GM18867 (cell line): Measurements from ENCODE around the gene DND1.
A peak's percentile ranks its signal among the peaks of the same experiment; 100 is the strongest.
"Not testable (repeated sequence)": the region's sequence is repeated elsewhere in the genome, so short reads cannot be mapped to it uniquely, and the experiment has no call there.

Experiments used
- ATAC-seq: cut with Tn5 transposase; IDR thresholded peaks from one replicate; pipeline ENCODE4 v1.9.1; 2021; ENCODE audit warnings: mild to moderate bottlenecking, moderate library complexity; ENCODE audit not compliant: unreplicated experiment

The DND1 gene

GRCh38 chr5:140631831-140632365 is 41.5 kb downstream of the DND1 start:
- peak; percentile 31 for ATAC-seq

- ATAC-seq, result no peak
Observed at GRCh38 chr5:140631036-140631417, 42.3 kb downstream of the DND1 start.

DNA sequence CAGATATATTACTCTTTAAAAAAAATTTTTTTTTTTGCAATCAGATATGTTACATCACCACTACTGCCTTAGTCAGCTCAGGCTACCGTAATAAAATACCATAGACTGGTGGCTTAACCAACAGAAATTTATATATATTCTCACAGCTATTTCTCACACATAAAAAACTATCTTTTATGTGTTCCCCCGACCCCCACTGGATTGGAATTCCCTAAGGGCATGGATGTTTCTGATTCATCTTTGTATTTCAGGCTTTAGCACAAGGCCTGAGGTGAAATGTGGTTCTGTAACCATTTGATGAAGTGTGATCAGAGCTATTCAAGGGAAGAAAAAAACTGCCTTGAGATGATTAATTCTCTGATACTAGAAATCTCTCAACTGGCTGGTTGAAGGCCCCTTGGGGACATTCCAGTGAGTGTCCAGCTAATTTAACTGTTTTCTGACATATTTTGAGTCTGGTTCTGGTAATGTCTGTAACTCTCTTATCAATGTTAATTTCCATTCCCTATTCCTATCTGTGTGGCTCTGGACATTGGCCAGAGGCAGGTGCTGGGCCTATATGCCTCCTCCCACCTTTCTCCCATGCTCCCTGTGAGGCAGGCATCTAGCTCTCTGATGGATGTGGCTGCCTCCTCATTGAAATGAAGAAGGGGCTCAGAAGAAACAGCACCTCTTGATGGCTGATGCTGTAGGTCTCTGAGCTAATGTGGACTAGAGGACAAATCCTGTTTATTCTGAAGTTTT is 42.9 kb downstream of the DND1 start:
- ATAC-seq, result no peak

DNA sequence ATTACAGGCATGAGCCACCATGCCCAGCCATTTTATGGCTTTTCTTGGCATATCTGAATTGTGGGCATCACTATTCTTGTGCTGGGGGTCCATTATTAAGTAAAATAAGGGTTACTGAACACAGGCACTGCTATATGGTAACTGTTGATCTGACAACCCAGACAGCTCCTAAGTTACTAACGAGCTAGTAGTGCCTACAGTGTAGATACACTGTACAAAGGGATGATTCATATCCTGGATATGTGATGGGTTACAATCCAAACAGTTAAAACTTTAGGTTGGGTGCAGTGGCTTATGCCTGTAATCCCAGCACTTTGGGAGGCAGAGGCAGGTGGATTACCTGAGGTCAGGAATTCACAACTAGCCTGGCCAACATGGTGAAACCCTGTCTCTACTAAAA is 44.7 kb downstream of the DND1 start:
- no peak for ATAC-seq

DNA sequence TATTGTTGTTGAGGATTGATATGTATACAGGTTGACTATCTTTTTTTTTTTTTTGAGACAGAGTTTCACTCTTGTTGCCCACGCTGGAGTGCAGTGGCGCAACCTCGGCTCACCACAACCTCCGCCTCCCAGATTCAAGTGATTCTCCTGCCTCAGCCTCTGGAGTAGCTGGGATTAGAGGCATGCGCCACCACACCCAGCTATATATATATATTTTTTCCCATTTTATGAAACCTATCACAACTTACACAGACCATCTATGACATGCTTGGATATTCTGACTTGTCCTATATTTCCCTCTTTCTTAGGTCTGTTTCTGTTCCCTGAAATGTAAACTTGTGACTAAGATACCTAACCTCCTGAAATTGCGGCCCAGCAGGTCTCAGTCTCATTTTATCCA is 45.4 kb downstream of the DND1 start:
- no peak for ATAC-seq

- not testable (repeated sequence) for ATAC-seq
Observed at GRCh38 chr5:140624886-140625285, 48.5 kb downstream of the DND1 start.

DNA sequence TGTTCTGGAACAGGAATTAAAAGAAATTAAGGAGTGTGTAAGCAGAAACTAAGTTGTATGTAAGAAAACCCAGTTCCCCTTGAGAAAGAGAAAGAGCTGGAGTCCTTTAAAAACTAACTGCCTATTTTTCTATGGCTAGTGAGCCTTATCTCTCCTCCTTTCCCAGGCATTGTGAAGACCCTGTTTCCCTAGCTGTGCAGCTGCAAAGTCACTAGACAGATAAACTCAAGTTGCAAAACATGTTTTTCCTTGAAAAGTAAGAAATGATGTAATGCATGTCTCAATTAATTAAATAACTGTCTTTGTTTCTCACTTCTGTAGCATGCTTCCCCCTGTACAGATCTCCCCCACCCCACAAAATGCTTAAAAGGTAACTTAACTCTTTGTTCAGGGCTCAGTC is 50.3 kb downstream of the DND1 start:
- ATAC-seq, result not testable (repeated sequence)

DNA sequence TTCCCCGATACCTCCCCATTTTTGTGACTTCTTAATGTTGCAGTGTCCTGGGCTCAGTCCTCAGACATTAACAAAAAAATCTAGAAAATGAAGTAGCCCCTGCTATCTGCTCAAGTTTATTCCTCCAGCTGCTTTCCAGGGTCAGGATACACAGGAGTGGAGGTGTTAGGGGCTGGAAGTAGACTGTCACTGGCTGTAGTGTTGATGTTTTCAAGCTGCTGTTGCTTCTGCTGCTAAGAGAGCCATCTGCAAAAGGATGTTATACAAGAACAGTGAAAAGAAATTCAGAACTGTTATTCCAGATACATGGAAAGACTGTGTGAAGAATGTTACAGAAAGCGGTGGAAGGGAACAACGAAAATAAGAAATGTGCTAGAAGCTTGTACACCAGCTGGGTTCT is 51.1 kb downstream of the DND1 start:
- no peak for ATAC-seq
